Testis (tissue), 3 donors: ENCODE results near the gene SNRNP48. TPM values are rescaled to one million over a fixed set of nuclear protein-coding genes. Genes with fewer than 3 reads are reported as not detected.

ENCODE experiments used
- DNase-seq: peaks from one replicate; pipeline ENCODE4 v3.0.0-alpha.2; 2019
- H3K27ac ChIP-seq, 2 donors: fragments of 200-600 bp; sonication (generic); one replicate each; pipeline ENCODE4 v1.5.1; 2019
- H3K27me3 ChIP-seq: fragments of 200-600 bp; sonication (generic); one replicate; pipeline ENCODE4 v1.5.1; 2019
- H3K36me3 ChIP-seq: fragments of 200-600 bp; sonication (generic); one replicate; pipeline ENCODE4 v1.5.1; 2017; ENCODE audit warnings: low read depth; ENCODE audit errors: missing control alignments
- H3K4me1 ChIP-seq: fragments of 200-600 bp; sonication (generic); one replicate; pipeline ENCODE4 v1.5.1; 2019
- H3K4me3 ChIP-seq, 2 donors: fragments of 200-600 bp; sonication (generic); one replicate each; pipeline ENCODE4 v1.5.1; 2017 to 2019
- H3K9me3 ChIP-seq: fragments of 200-600 bp; sonication (generic); one replicate; pipeline ENCODE4 v1.5.1; 2017
- CTCF ChIP-seq, 3 experiments: fragments of 450-650 bp in 2 of 3; fragments of 200-600 bp in 1 of 3; sonication (generic) in 1 of 3; IDR thresholded peaks; one replicate each; pipeline ENCODE4 v1.5.1; 2016 to 2019; ENCODE audit warnings: antibody characterized with exemption in 3 of 3, mild to moderate bottlenecking in 2 of 3, moderate library complexity in 1 of 3
- POLR2A ChIP-seq: fragments of 450-650 bp; IDR thresholded peaks from one replicate; pipeline ENCODE4 v1.6.1; 2017; ENCODE audit warnings: antibody characterized with exemption, mild to moderate bottlenecking, moderate library complexity
- WGBS, 2 donors: methylation state at CpG; one replicate each; pipeline ENCODE4 v1.1.5; 2018; 5-methylcytosine and 5-hydroxymethylcytosine counted together
- intact Hi-C: fragments of 100-400 bp; cut with DNase I; formaldehyde crosslinking; loops from one replicate; pipeline ENCODE4 v1.15.1; 2023; ENCODE audit warnings: low total_unique reads
- polyA plus RNA-seq: library from polyadenylated mRNA; stranded (reverse); fragments of 350-450 nt; fragmentation: Illumina TruSeq; extraction: RNeasy Lipid Tissue Mini Kit (QIAGEN cat#74804); gene quantifications from one replicate; pipeline ENCODE4 v1.2.3, GENCODE V29; 2014; ENCODE audit warnings: low read depth, low replicate concordance; ENCODE audit not compliant: insufficient read depth
- total RNA-seq, 2 donors: library from RNA; depleted of rRNA; stranded (reverse); fragments of >200 nt; gene quantifications; one replicate each; pipeline ENCODE4 v1.2.3, GENCODE V29; 2016

Gene SNRNP48
- total and polyA plus RNA-seq, 3 donors from 2014 or later: 5.6 to 10.7 (median 8.5) TPM

- peaks cover 7% of the 10 kb centered on the region for H3K4me1 ChIP-seq
- H3K36me3 ChIP-seq: no peaks in the 10 kb centered on the region
- no peak overlapping the region for H3K4me3 ChIP-seq
- no peak for TF ChIP-seq CTCF (IDR thresholded peaks at IDR 0.05)
- TF ChIP-seq POLR2A: no peak
- intact Hi-C loops: no loop called here
- H3K27ac ChIP-seq: no peak overlapping the region
- no peaks in the 10 kb centered on the region for H3K9me3 ChIP-seq
- WGBS, 2 donors: 86 to 91% methylated on average over 4 of the region's 4 CpGs
- no peaks in the 10 kb centered on the region for H3K27me3 ChIP-seq
- no peak for DNase-seq
Measured at GRCh38 chr6:7594579-7595125, 4.7 kb downstream of the SNRNP48 start.

DNA sequence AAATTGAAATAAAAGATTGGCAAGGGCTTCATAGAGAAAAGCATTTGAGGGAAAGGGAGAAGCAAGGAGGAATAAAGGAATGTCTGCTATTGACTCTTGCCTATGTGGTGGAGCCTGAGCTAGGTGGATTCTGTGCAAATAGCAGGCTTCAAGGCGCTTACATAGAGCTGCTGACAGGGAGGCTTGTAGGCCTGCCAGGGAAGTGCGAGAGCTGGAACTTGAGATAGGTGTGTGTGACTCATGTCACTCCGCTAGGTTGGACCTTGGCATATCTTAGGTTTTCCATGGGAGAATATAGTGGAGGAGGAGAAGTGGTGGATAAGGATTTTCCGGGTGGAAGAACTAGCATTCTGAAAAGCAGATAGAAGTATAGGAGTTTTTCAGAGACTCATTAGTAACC is 14.0 kb downstream of the SNRNP48 start:
- Histone ChIP-seq H3K27ac (no peak overlapping the region), H3K4me1 (no peaks in the 10 kb centered on the region), H3K4me3 (no peak overlapping the region), H3K36me3 (no peaks in the 10 kb centered on the region), H3K9me3 (no peaks in the 10 kb centered on the region), H3K27me3 (no peaks in the 10 kb centered on the region)
- 79% methylated on average over 4 of the region's 4 CpGs for WGBS, 2 donors
- intact Hi-C loops: no loop called here
- no peak for DNase-seq
- TF ChIP-seq POLR2A (no peak), CTCF (IDR thresholded peaks at IDR 0.05) (no peak)

- Histone ChIP-seq H3K36me3 (no peaks in the 10 kb centered on the region), H3K27me3 (no peaks in the 10 kb centered on the region), H3K27ac (no peak overlapping the region), H3K9me3 (no peaks in the 10 kb centered on the region), H3K4me3 (no peak overlapping the region), H3K4me1 (no peaks in the 10 kb centered on the region)
- TF ChIP-seq POLR2A (no peak), CTCF (IDR thresholded peaks at IDR 0.05) (no peak)
- intact Hi-C loops: no loop called here
- DNase-seq: no peak
- WGBS, 2 donors: 90 to 91% methylated on average over 2 of the region's 2 CpGs
Measured at GRCh38 chr6:7604506-7604905, 14.5 kb downstream of the SNRNP48 start.

- H3K27me3 ChIP-seq: no peaks in the 10 kb centered on the region
- H3K36me3 ChIP-seq: no peaks in the 10 kb centered on the region
- WGBS, 2 donors: 31 to 37% methylated on average over 7 of the region's 7 CpGs
- intact Hi-C loops: loop anchor here (10.0 kb wide), 1 partner anchor 341 kb away; no protein-coding TSS in a partner anchor
- H3K4me1 ChIP-seq: peaks cover 4% of the 10 kb centered on the region
- peak; percentile 29 to 81 (median 77) for TF ChIP-seq CTCF (IDR thresholded peaks at IDR 0.05)
- no peak for TF ChIP-seq POLR2A
- peak; percentile 48 for DNase-seq
- H3K9me3 ChIP-seq: no peaks in the 10 kb centered on the region
- no peak overlapping the region for H3K4me3 ChIP-seq
- no peak overlapping the region for H3K27ac ChIP-seq
Measured at GRCh38 chr6:7615611-7616383, 25.8 kb downstream of the SNRNP48 start.
